HCT116 (cell line): ENCODE data around the gene WSB1. TPM values are rescaled to one million over a fixed set of nuclear protein-coding genes. Genes with fewer than 3 reads are reported as not detected.

ENCODE experiments used
- ATAC-seq: fragments of 200-7000 bp; cut with Tn5 transposase; 2 replicates; pipeline ENCODE4 v1.9.1; 2020; ENCODE audit warnings: mild to moderate bottlenecking, moderate library complexity
- BruUV-seq: library from RNA; stranded (reverse); fragments of 400-500 nt; replicated peaks from 2 replicates; lab custom pipeline; 2021; lab: Mats Ljungman, UMichigan
- CTCF ChIA-PET: fragments of 300-600 bp; sonication (Branson Sonifier 250); formaldehyde crosslinking; loops from one replicate; lab custom pipeline; 2021; ENCODE audit warnings: antibody characterized with exemption; lab: Charles Lee
- POLR2A ChIA-PET: fragments of 300-600, 350-600 bp; sonication (Branson Sonifier 250); formaldehyde crosslinking; loops from one replicate; lab custom pipeline; 2021; ENCODE audit warnings: antibody characterized with exemption; lab: Charles Lee
- RAD21 ChIA-PET, 2 experiments: fragments of 300-600 bp; sonication (Branson Sonifier 250); formaldehyde crosslinking; loops; one replicate each; lab custom pipeline; 2023; ENCODE audit warnings: low total read pairs in 2 of 2; ENCODE audit not compliant: uncharacterized antibody in 2 of 2, unreplicated experiment in 2 of 2, low non-redundant PET in 1 of 2; lab: Charles Lee
- DNase-seq: peaks from one replicate; pipeline ENCODE4 v3.0.0-alpha.2; 2010; ENCODE audit warnings: low read depth, low spot score
- H2AFZ ChIP-seq: fragments of 200-600 bp; shearing (Covaris generic), sonication (generic); 2 replicates; pipeline ENCODE4 v1.6.1; 2017; ENCODE audit warnings: low read depth, mixed run types, mixed read lengths, antibody characterized with exemption, low read length; ENCODE audit not compliant: poor library complexity, severe bottlenecking
- H3K27ac ChIP-seq: 2 replicates; pipeline ENCODE4 v1.5.1; 2012; ENCODE audit warnings: low read depth, low read length
- H3K27me3 ChIP-seq: fragments of 200-600 bp; sonication (generic); 2 replicates; pipeline ENCODE4 v1.6.1; 2016; ENCODE audit warnings: mixed run types, low read length, mixed read lengths; ENCODE audit not compliant: insufficient read depth
- H3K36me3 ChIP-seq, 2 experiments: fragments of 200-500 bp in 1 of 2; fragments of 200-600 bp in 1 of 2; sonication (Bioruptor generic) in 1 of 2; sonication (generic) in 1 of 2; 2 replicates each; pipeline versions ENCODE4 v1.5.1 to v1.6.1; 2014 to 2016; ENCODE audit warnings: low read length in 2 of 2, inconsistent platforms in 1 of 2, mixed read lengths in 1 of 2, mixed run types in 1 of 2; ENCODE audit not compliant: insufficient read depth in 2 of 2, control insufficient read depth in 1 of 2
- H3K4me1 ChIP-seq, 2 experiments: fragments of 200-600 bp in 1 of 2; sonication (generic) in 1 of 2; 2 replicates each; pipeline versions ENCODE4 v1.5.1 to v1.6.1; 2012 to 2017; ENCODE audit warnings: low read length in 2 of 2, inconsistent platforms in 1 of 2, mild to moderate bottlenecking in 1 of 2, mixed read lengths in 1 of 2, mixed run types in 1 of 2, moderate library complexity in 1 of 2; ENCODE audit not compliant: insufficient read depth in 2 of 2, control insufficient read depth in 1 of 2
- H3K4me2 ChIP-seq: fragments of 200-600 bp; sonication (generic); 2 replicates; pipeline ENCODE4 v1.6.1; 2017; ENCODE audit warnings: mixed run types, low read length, mixed read lengths
- H3K4me3 ChIP-seq, 2 experiments: fragments of 200-600 bp in 1 of 2; sonication (generic) in 1 of 2; replicated peaks in 1 of 2; 2 replicates each; pipeline ENCODE4 v1.5.1; 2011 to 2016; ENCODE audit warnings: low read length in 2 of 2, control low read depth in 1 of 2, low read depth in 1 of 2, mild to moderate bottlenecking in 1 of 2, mixed read lengths in 1 of 2, mixed run types in 1 of 2
- H3K79me2 ChIP-seq: fragments of 200-600 bp; sonication (generic); 2 replicates; pipeline ENCODE4 v1.6.1; 2017; ENCODE audit warnings: mild to moderate bottlenecking, mixed run types, low read length, moderate library complexity, mixed read lengths; ENCODE audit not compliant: insufficient read depth
- H3K9ac ChIP-seq: fragments of 200-600 bp; sonication (generic); 2 replicates; pipeline ENCODE4 v1.6.1; 2016; ENCODE audit warnings: low read length, mixed read lengths
- H3K9me2 ChIP-seq: fragments of 200-600 bp; sonication (generic), shearing (Covaris generic); 2 replicates; pipeline ENCODE4 v1.6.1; 2017; ENCODE audit warnings: mixed run types, mild to moderate bottlenecking, moderate library complexity; ENCODE audit not compliant: insufficient read depth
- H3K9me3 ChIP-seq, 2 experiments: fragments of 200-500 bp in 1 of 2; fragments of 200-600 bp in 1 of 2; sonication (Bioruptor generic) in 1 of 2; sonication (generic) in 1 of 2; 2 replicates each; pipeline ENCODE4 v1.6.1; 2014 to 2017; ENCODE audit warnings: low read length in 2 of 2, mixed read lengths in 2 of 2, inconsistent platforms in 1 of 2, low read depth in 1 of 2, mild to moderate bottlenecking in 1 of 2, mixed run types in 1 of 2, moderate library complexity in 1 of 2; ENCODE audit not compliant: control insufficient read depth in 1 of 2, insufficient read depth in 1 of 2
- H4K20me1 ChIP-seq: fragments of 200-600 bp; sonication (generic), shearing (Covaris generic); 2 replicates; pipeline ENCODE4 v1.6.1; 2017; ENCODE audit warnings: mixed run types, mild to moderate bottlenecking, moderate library complexity; ENCODE audit not compliant: insufficient read depth
- ATF3 ChIP-seq: IDR thresholded peaks from 2 replicates; pipeline ENCODE4 v1.6.1; 2012
- CEBPB ChIP-seq: IDR thresholded peaks from 2 replicates; pipeline ENCODE4 v1.6.1; 2012; ENCODE audit warnings: low read depth
- CTCF ChIP-seq, 3 experiments: fragments of 200-600 bp in 1 of 3; sonication (generic) in 1 of 3; IDR thresholded peaks in 2 of 3; conservative IDR thresholded peaks in 1 of 3; 2 replicates each; pipeline ENCODE4 v1.5.1; 2012 to 2017; ENCODE audit warnings: low read depth in 2 of 3, low read length in 2 of 3, antibody characterized with exemption in 1 of 3, borderline replicate concordance in 1 of 3, control low read depth in 1 of 3, mild to moderate bottlenecking in 1 of 3, mixed read lengths in 1 of 3, mixed run types in 1 of 3, moderate library complexity in 1 of 3; ENCODE audit not compliant: insufficient read depth in 1 of 3
- EGR1 ChIP-seq: IDR thresholded peaks from 2 replicates; pipeline ENCODE4 v1.6.1; 2012; ENCODE audit warnings: low read depth
- ELF1 ChIP-seq: IDR thresholded peaks from 2 replicates; pipeline ENCODE4 v1.6.1; 2012; ENCODE audit warnings: low read depth, borderline replicate concordance
- EZH2phosphoT487 ChIP-seq: fragments of 200-600 bp; IDR thresholded peaks from 2 replicates; pipeline ENCODE4 v1.6.1; 2018; ENCODE audit warnings: antibody characterized with exemption, borderline replicate concordance
- FOSL1 ChIP-seq: IDR thresholded peaks from 2 replicates; pipeline ENCODE4 v1.6.1; 2012; ENCODE audit warnings: low read depth
- JUND ChIP-seq: IDR thresholded peaks from 2 replicates; pipeline ENCODE4 v1.6.1; 2012
- POLR2AphosphoS5 ChIP-seq: IDR thresholded peaks from 2 replicates; pipeline ENCODE4 v1.6.1; 2011; ENCODE audit warnings: mild to moderate bottlenecking, low read depth, low read length, moderate library complexity
- RAD21 ChIP-seq: IDR thresholded peaks from 2 replicates; pipeline ENCODE4 v1.6.1; 2012; ENCODE audit warnings: low read depth, mild to moderate bottlenecking
- SIN3A ChIP-seq: IDR thresholded peaks from 2 replicates; pipeline ENCODE4 v1.6.1; 2012; ENCODE audit warnings: low read depth
- SP1 ChIP-seq: IDR thresholded peaks from 2 replicates; pipeline ENCODE4 v1.6.1; 2012; ENCODE audit warnings: low read depth
- SRF ChIP-seq: IDR thresholded peaks from 2 replicates; pipeline ENCODE4 v1.6.1; 2012; ENCODE audit warnings: low read depth
- YY1 ChIP-seq: IDR thresholded peaks from 2 replicates; pipeline ENCODE4 v1.6.1; 2011; ENCODE audit warnings: low read length, low read depth, moderate library complexity, mild to moderate bottlenecking; ENCODE audit not compliant: insufficient replicate concordance; ENCODE audit errors: extremely low read depth
- ZFX ChIP-seq: fragments of 450-650 bp; IDR thresholded peaks from 2 replicates; pipeline ENCODE4 v1.6.1; 2017
- intact Hi-C: fragments of 100-400 bp; cut with micrococcal nuclease; formaldehyde crosslinking; loops from 2 replicates; pipeline ENCODE4 v1.10.0; 2022
- total RNA-seq: library from RNA; stranded (reverse); gene quantifications from one replicate; pipeline ENCODE4 v1.2.1, GENCODE V29; 2021; ENCODE audit not compliant: unreplicated experiment

The WSB1 gene
- total RNA-seq, 1 experiment from 2014 or later = 88.0 TPM

- ATAC-seq = no peak
- no peak for DNase-seq
- Histone ChIP-seq H3K9me2 (no peaks in the 10 kb centered on the region), H3K27me3 (no peaks in the 10 kb centered on the region), H3K36me3 (no peaks in the 10 kb centered on the region), H3K79me2 (no peaks in the 10 kb centered on the region), H3K4me3 (no peak overlapping the region), H4K20me1 (no peaks in the 10 kb centered on the region)
- no peak for TF ChIP-seq POLR2AphosphoS5
- TF ChIP-seq EGR1 = no peak
- TF ChIP-seq ATF3 = no peak
- no peak for TF ChIP-seq SIN3A
- no peak for TF ChIP-seq SRF
- no peak for TF ChIP-seq CEBPB
- no peak for TF ChIP-seq RAD21
- TF ChIP-seq EZH2phosphoT487 = no peak
- no peak for TF ChIP-seq YY1
- no peak for TF ChIP-seq ZFX
- no peak for TF ChIP-seq JUND
- no peak for TF ChIP-seq ELF1
- TF ChIP-seq, all 23 proteins: peak for 0
- H3K9me3 ChIP-seq = no peaks in the 10 kb centered on the region
- H3K9ac ChIP-seq = no peak overlapping the region
- no TSS peak for BruUV-seq
- POLR2A ChIA-PET = no interaction called here
- H3K4me2 ChIP-seq = no peak overlapping the region
- RAD21 ChIA-PET = no interaction called here
- peaks cover 17 to 30% of the 10 kb centered on the region in 2 experiments for H3K4me1 ChIP-seq
- H2AFZ ChIP-seq = no peak overlapping the region
- CTCF ChIA-PET = interaction anchor here (1.3 kb wide), 1 partner anchor 107 kb away, joined by 4 read pairs; no protein-coding TSS in a partner anchor
- intact Hi-C loops = no loop called here
- no peak overlapping the region for H3K27ac ChIP-seq
These were observed 49.4 kb downstream of the WSB1 start for GRCh38 chr17:27343294-27343693.

GRCh38 chr17:27343977-27344607 is 50.2 kb downstream of the WSB1 start:
- Histone ChIP-seq H2AFZ (no peak overlapping the region), H3K9ac (no peak overlapping the region), H3K79me2 (no peaks in the 10 kb centered on the region), H3K27me3 (no peaks in the 10 kb centered on the region), H4K20me1 (no peaks in the 10 kb centered on the region), H3K4me2 (no peak overlapping the region), H3K27ac (no peak overlapping the region), H3K9me2 (no peaks in the 10 kb centered on the region), H3K4me3 (no peak overlapping the region), H3K36me3 (no peaks in the 10 kb centered on the region), H3K4me1 (peaks cover 19 to 35% of the 10 kb centered on the region in 2 experiments), H3K9me3 (no peaks in the 10 kb centered on the region)
- TF ChIP-seq SIN3A (no peak), CTCF (IDR thresholded peaks at IDR 0.05 in 2 of 3, conservative IDR thresholded peaks at IDR 0.05 in 1 of 3; ENCODE audit: borderline replicate concordance in 1 of 3, insufficient read depth in 1 of 3, low read depth in 2 of 3, low read length in 2 of 3) (no peak), FOSL1 (no peak), SP1 (no peak)
- ATAC-seq = no peak
- RAD21 ChIA-PET = no interaction called here
- BruUV-seq = no TSS peak
- POLR2A ChIA-PET = no interaction called here
- CTCF ChIA-PET = interaction anchor here (1.3 kb wide), 1 partner anchor 107 kb away, joined by 4 read pairs; no protein-coding TSS in a partner anchor
- intact Hi-C loops = no loop called here
- no peak for DNase-seq
